H9 (cell line): ENCODE measurements around the gene PIGBOS1. TPM values are rescaled to one million over a fixed set of nuclear protein-coding genes. Genes with fewer than 3 reads are reported as not detected.

ENCODE experiments used
- DNase-seq: peaks from one replicate; pipeline ENCODE4 v3.0.0-alpha.2; 2017
- H2AFZ ChIP-seq: one replicate; pipeline ENCODE4 v1.6.1; 2013; ENCODE audit warnings: mild to moderate bottlenecking, low read length, control low read depth, moderate library complexity
- H2AK5ac ChIP-seq: 2 replicates; pipeline ENCODE4 v1.6.1; 2013; ENCODE audit warnings: low read length, control low read depth, mixed read lengths; ENCODE audit not compliant: insufficient read length
- H2BK120ac ChIP-seq: one replicate; pipeline ENCODE4 v1.6.1; 2013; ENCODE audit warnings: low read depth, mild to moderate bottlenecking, low read length, control low read depth, inconsistent platforms; ENCODE audit not compliant: poor library complexity, severe bottlenecking
- H2BK12ac ChIP-seq: 2 replicates; pipeline ENCODE4 v1.6.1; 2013; ENCODE audit warnings: low read length, control low read depth, mixed read lengths, low read depth; ENCODE audit not compliant: insufficient read length
- H2BK15ac ChIP-seq: 2 replicates; pipeline ENCODE4 v1.6.1; 2013; ENCODE audit warnings: low read depth, low read length, control low read depth
- H2BK20ac ChIP-seq: one replicate; pipeline ENCODE4 v1.6.1; 2013; ENCODE audit warnings: low read depth, mild to moderate bottlenecking, low read length, control low read depth, inconsistent platforms; ENCODE audit not compliant: poor library complexity, severe bottlenecking
- H2BK5ac ChIP-seq: 2 replicates; pipeline ENCODE4 v1.6.1; 2013; ENCODE audit warnings: low read length, control low read depth, mixed read lengths; ENCODE audit not compliant: insufficient read length
- H3K14ac ChIP-seq: 2 replicates; pipeline ENCODE4 v1.6.1; 2013; ENCODE audit warnings: low read length, control low read depth; ENCODE audit not compliant: insufficient read depth
- H3K18ac ChIP-seq: 2 replicates; pipeline ENCODE4 v1.6.1; 2013; ENCODE audit warnings: low read depth, mild to moderate bottlenecking, mixed read lengths, low read length, control low read depth; ENCODE audit not compliant: insufficient read length
- H3K23ac ChIP-seq: 2 replicates; pipeline ENCODE4 v1.6.1; 2013; ENCODE audit warnings: low read length, control low read depth, mixed read lengths, low read depth; ENCODE audit not compliant: insufficient read length
- H3K23me2 ChIP-seq: 2 replicates; pipeline ENCODE4 v1.6.1; 2013; ENCODE audit warnings: low read depth, mild to moderate bottlenecking, mixed read lengths, low read length, control low read depth; ENCODE audit not compliant: insufficient read length, poor library complexity, severe bottlenecking
- H3K27ac ChIP-seq: 2 replicates; pipeline ENCODE4 v1.5.1; 2013; ENCODE audit warnings: low read length, control low read depth, mixed read lengths, low read depth; ENCODE audit not compliant: insufficient read length
- H3K27me3 ChIP-seq: 2 replicates; pipeline ENCODE4 v1.6.1; 2013; ENCODE audit warnings: low read length, control low read depth, inconsistent platforms; ENCODE audit not compliant: insufficient read depth
- H3K4ac ChIP-seq: 2 replicates; pipeline ENCODE4 v1.6.1; 2013; ENCODE audit warnings: low read depth, mild to moderate bottlenecking, control low read depth, inconsistent platforms, low read length, moderate library complexity
- H3K4me1 ChIP-seq: 2 replicates; pipeline ENCODE4 v1.6.1; 2013; ENCODE audit warnings: low read length, control low read depth, inconsistent platforms; ENCODE audit not compliant: insufficient read depth
- H3K4me2 ChIP-seq: 2 replicates; pipeline ENCODE4 v1.6.1; 2013; ENCODE audit warnings: low read length, control low read depth, mixed read lengths; ENCODE audit not compliant: insufficient read length, insufficient read depth
- H3K56ac ChIP-seq: 2 replicates; pipeline ENCODE4 v1.6.1; 2013; ENCODE audit warnings: low read depth, mild to moderate bottlenecking, mixed read lengths, low read length, control low read depth; ENCODE audit not compliant: insufficient read length
- H3K79me1 ChIP-seq: 2 replicates; pipeline ENCODE4 v1.6.1; 2013; ENCODE audit warnings: low read depth, mild to moderate bottlenecking, moderate library complexity, low read length, control low read depth, inconsistent platforms; ENCODE audit not compliant: insufficient read depth, poor library complexity, severe bottlenecking
- H3K79me2 ChIP-seq: 2 replicates; pipeline ENCODE4 v1.6.1; 2013; ENCODE audit warnings: low read length, control low read depth, inconsistent platforms; ENCODE audit not compliant: insufficient read depth
- H3K9ac ChIP-seq: 2 replicates; pipeline ENCODE4 v1.6.1; 2013; ENCODE audit warnings: low read length, control low read depth, mixed read lengths; ENCODE audit not compliant: insufficient read length; ENCODE audit errors: extremely low read depth
- H3K9me3 ChIP-seq: one replicate; pipeline ENCODE4 v1.6.1; 2013; ENCODE audit warnings: low read depth, low read length, inconsistent platforms; ENCODE audit not compliant: control insufficient read depth
- H3T11ph ChIP-seq: one replicate; pipeline ENCODE4 v1.6.1; 2013; ENCODE audit warnings: mild to moderate bottlenecking, low read length, control low read depth, inconsistent platforms
- H4K20me1 ChIP-seq: one replicate; pipeline ENCODE4 v1.6.1; 2013; ENCODE audit not compliant: control insufficient read depth, insufficient read length, insufficient read depth
- H4K5ac ChIP-seq: 2 replicates; pipeline ENCODE4 v1.6.1; 2013; ENCODE audit warnings: low read depth, mild to moderate bottlenecking, mixed read lengths, low read length, control low read depth; ENCODE audit not compliant: insufficient read length
- H4K8ac ChIP-seq: replicated peaks from 2 replicates; pipeline ENCODE4 v1.6.1; 2013; ENCODE audit warnings: low read length, control low read depth, mixed read lengths, low read depth; ENCODE audit not compliant: insufficient read length
- H4K91ac ChIP-seq: 2 replicates; pipeline ENCODE4 v1.6.1; 2013; ENCODE audit warnings: low read depth, mild to moderate bottlenecking, moderate library complexity, mixed read lengths, low read length, control low read depth; ENCODE audit not compliant: insufficient read length
- H3K27ac Mint-ChIP-seq, 3 experiments: 2 replicates in 2 of 3; 3 replicates in 1 of 3; pipeline ENCODE4 v1.8.0; 2020 to 2021; ENCODE audit warnings: mixed read lengths in 3 of 3, mild to moderate bottlenecking in 1 of 3, moderate library complexity in 1 of 3
- H3K27me3 Mint-ChIP-seq: 2 replicates; pipeline ENCODE4 v1.8.0; 2021; ENCODE audit warnings: low read depth, mild to moderate bottlenecking, moderate library complexity, mixed read lengths
- H3K36me3 Mint-ChIP-seq, 3 experiments: 2 replicates in 2 of 3; 3 replicates in 1 of 3; pipeline ENCODE4 v1.8.0; 2020 to 2021; ENCODE audit warnings: low read depth in 3 of 3, mixed read lengths in 3 of 3; ENCODE audit not compliant: insufficient read depth in 1 of 3
- H3K4me1 Mint-ChIP-seq, 2 experiments: 2 replicates each; pipeline ENCODE4 v1.8.0; 2020; ENCODE audit warnings: mixed read lengths in 2 of 2
- H3K4me3 Mint-ChIP-seq, 2 experiments: 2 replicates in 1 of 2; 3 replicates in 1 of 2; pipeline ENCODE4 v1.8.0; 2020 to 2021; ENCODE audit warnings: mild to moderate bottlenecking in 2 of 2, mixed read lengths in 2 of 2, moderate library complexity in 1 of 2
- H3K9me3 Mint-ChIP-seq, 2 experiments: 2 replicates in 1 of 2; 3 replicates in 1 of 2; pipeline ENCODE4 v1.8.0; 2020; ENCODE audit warnings: mild to moderate bottlenecking in 2 of 2, mixed read lengths in 2 of 2, moderate library complexity in 1 of 2
- WGBS: extraction: QIAGEN DNeasy Blood & Tissue Kit; methylation state at CpG from one replicate; pipeline ENCODE4 v1.1.7; 2013; ENCODE audit warnings: missing lambda C conversion rate, low lambda C conversion rate, mixed read lengths; ENCODE audit not compliant: insufficient read length; ENCODE audit errors: extremely low coverage; 5-methylcytosine and 5-hydroxymethylcytosine counted together
- total RNA-seq: library from RNA; stranded (reverse); gene quantifications from 2 replicates; pipeline ENCODE4 v1.2.1, GENCODE V29; 2021
- TF ChIP-seq, protein P1 (sequence below): fragments of 200-600 bp; sonication (generic); conservative IDR thresholded peaks from 3 replicates; pipeline ENCODE4 v1.8.0; 2021; ENCODE audit warnings: antibody characterized with exemption, mild to moderate bottlenecking

The PIGBOS1 gene
- total RNA-seq, 1 experiment from 2014 or later = 10.4 TPM

DNA sequence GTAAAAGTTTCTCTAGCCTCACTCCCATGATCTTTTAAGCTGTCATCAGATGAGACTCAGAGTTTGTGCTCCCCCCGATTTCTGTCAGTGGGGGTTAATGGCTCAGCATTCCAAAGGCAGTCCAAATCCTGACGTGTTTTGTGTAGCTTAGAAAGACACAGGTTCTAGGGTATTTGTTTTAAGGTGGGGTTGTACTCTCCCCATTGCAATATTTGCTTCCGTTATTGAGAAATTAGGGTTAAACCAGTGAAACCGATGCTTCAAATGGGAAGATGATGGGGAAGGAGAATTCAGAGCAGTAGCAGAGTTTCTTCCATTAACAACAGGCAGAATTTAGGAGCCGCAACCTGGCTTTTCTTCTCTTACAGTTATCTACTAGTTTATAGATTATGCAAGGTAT lies 3.5 kb upstream of the PIGBOS1 start:
- Histone ChIP-seq H3K23me2 (peaks cover 4% of the 10 kb centered on the region), H3K27me3 (no peaks in the 10 kb centered on the region), H2BK20ac (no peak overlapping the region), H2BK12ac (no peak overlapping the region), H2AFZ (no peak overlapping the region), H2BK120ac (no peak overlapping the region), H3K14ac (no peak overlapping the region), H2BK15ac (no peak overlapping the region), H4K5ac (no peak overlapping the region), H3K27ac (no peak overlapping the region), H4K8ac (no peak overlapping the region), H4K20me1 (no peaks in the 10 kb centered on the region), H3K18ac (no peak overlapping the region), H3K4me2 (no peak overlapping the region), H2BK5ac (no peak overlapping the region), H3K9ac (no peak overlapping the region), H3K23ac (no peak overlapping the region), H3K56ac (no peak overlapping the region), H3T11ph (no peak overlapping the region), H3K4me1 (no peaks in the 10 kb centered on the region), H2AK5ac (no peak overlapping the region), H3K4ac (no peak overlapping the region), H3K79me1 (no peaks in the 10 kb centered on the region), H3K9me3 (no peaks in the 10 kb centered on the region), H4K91ac (no peak overlapping the region), H3K79me2 (no peaks in the 10 kb centered on the region)
- Mint-ChIP-seq H3K9me3 (no peaks in the 10 kb centered on the region), H3K36me3 (peaks cover 0 to 3% (median 2%) of the 10 kb centered on the region in 3 experiments; a peak in 2 of 7 replicates), H3K4me1 (peaks cover 16 to 31% of the 10 kb centered on the region in 2 experiments), H3K27ac (peak overlapping the region in 2 of 3 experiments; percentile 66 to 92; a peak in 1 of 7 replicates), H3K27me3 (no peaks in the 10 kb centered on the region), H3K4me3 (no peak overlapping the region)
- no peak for DNase-seq
- no CpG with 5 or more reads among the region's 5 CpGs for WGBS
- TF ChIP-seq, protein P1, sequence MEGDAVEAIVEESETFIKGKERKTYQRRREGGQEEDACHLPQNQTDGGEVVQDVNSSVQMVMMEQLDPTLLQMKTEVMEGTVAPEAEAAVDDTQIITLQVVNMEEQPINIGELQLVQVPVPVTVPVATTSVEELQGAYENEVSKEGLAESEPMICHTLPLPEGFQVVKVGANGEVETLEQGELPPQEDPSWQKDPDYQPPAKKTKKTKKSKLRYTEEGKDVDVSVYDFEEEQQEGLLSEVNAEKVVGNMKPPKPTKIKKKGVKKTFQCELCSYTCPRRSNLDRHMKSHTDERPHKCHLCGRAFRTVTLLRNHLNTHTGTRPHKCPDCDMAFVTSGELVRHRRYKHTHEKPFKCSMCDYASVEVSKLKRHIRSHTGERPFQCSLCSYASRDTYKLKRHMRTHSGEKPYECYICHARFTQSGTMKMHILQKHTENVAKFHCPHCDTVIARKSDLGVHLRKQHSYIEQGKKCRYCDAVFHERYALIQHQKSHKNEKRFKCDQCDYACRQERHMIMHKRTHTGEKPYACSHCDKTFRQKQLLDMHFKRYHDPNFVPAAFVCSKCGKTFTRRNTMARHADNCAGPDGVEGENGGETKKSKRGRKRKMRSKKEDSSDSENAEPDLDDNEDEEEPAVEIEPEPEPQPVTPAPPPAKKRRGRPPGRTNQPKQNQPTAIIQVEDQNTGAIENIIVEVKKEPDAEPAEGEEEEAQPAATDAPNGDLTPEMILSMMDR = no peak
